Cardiac muscle cell (in vitro differentiated cells and primary cell): Measurements from ENCODE around the gene MOGAT3. TPM values are rescaled to one million over a fixed set of nuclear protein-coding genes. Genes with fewer than 3 reads are reported as not detected.

ENCODE experiments used
- DNase-seq, 2 donors: peaks; one replicate each; pipeline versions ENCODE4 v3.0.0 to v3.0.0-alpha.2; 2010 to 2017; ENCODE audit warnings: low read depth in 1 of 2, low spot score in 1 of 2
- H3K27ac ChIP-seq: fragments of 200-600 bp; sonication (generic); 2 replicates; pipeline ENCODE4 v1.5.1; 2016
- H3K27me3 ChIP-seq: fragments of 200-600 bp; sonication (generic); 2 replicates; pipeline ENCODE4 v1.6.0; 2016; ENCODE audit warnings: control low read depth
- H3K36me3 ChIP-seq: fragments of 200-600 bp; sonication (generic); 2 replicates; pipeline ENCODE4 v1.5.1; 2016; ENCODE audit warnings: control low read depth
- H3K4me1 ChIP-seq: fragments of 200-600 bp; sonication (generic); 2 replicates; pipeline ENCODE4 v1.8.1; 2017; ENCODE audit warnings: low read depth, mild to moderate bottlenecking, mixed run types
- H3K4me3 ChIP-seq: fragments of 200-600 bp; sonication (generic); 2 replicates; pipeline ENCODE4 v1.5.1; 2016; ENCODE audit warnings: mild to moderate bottlenecking
- H3K9me3 ChIP-seq: fragments of 200-600 bp; sonication (generic); 2 replicates; pipeline ENCODE4 v1.5.1; 2017; ENCODE audit warnings: low read depth, mild to moderate bottlenecking, control low read depth
- polyA plus RNA-seq: library from polyadenylated mRNA; unstranded; fragments of >200 nt; fragmentation: Nextera tagmentation; extraction: Ambion mirVana; gene quantifications from 2 replicates; pipeline ENCODE4 v1.2.1, GENCODE V29; 2016
- total RNA-seq: library from RNA; depleted of rRNA; stranded (reverse); fragments of >200 nt; gene quantifications from 2 replicates; pipeline ENCODE4 v1.2.3, GENCODE V29; 2016
- TF ChIP-seq, protein P1 (sequence below): IDR thresholded peaks from 2 replicates; pipeline ENCODE4 v1.5.1; 2012; ENCODE audit warnings: low read depth, mild to moderate bottlenecking, low read length

Gene MOGAT3
- total and polyA plus RNA-seq, 2 experiments from 2014 or later = not detected

DNA sequence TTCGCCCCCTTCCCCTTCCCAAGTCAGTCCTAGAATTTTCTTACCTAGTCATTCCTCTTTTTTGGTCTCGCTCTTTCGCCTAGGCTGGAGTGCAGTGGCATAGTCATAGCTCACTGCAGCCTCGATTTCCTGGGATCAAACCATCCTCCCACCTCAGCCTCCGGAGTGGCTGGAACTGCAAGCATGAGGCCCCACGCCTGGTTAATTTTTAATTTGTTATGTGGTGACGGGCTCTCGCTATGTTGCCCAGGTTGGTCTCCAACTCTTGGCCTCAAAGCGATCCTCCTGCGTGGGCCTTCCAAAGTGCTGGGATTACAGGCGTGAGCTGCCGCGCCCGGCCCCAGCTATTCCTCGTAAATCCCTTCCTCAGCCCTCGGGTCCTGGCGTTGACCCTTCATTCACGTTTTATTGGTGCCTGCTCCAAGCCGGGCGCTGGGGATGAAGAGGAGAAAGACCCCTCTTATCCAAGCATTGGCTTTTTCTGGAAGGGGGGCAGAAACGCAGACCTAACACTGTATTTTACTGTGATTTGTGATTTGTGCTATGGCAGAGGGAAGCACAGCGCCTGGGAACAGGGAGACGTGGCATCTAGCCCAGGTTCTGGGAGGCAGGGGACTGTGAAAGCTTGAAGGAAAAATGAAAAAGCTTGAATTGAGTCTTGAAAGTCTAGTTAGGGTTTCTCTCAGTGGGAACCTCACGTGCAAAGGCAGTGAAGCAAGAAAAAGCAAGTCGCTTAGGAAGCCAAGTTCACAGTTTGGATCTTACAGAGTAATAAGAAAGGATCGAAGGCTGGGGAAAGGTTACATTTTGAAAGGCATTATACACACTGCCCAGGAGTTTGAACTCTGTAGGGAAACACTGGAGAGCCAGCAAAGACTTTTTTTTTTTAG is 17.6 kb upstream of the MOGAT3 start:
- Histone ChIP-seq H3K27ac (no peak overlapping the region), H3K36me3 (peaks cover 7% of the 10 kb centered on the region)
- no peak for DNase-seq

DNA sequence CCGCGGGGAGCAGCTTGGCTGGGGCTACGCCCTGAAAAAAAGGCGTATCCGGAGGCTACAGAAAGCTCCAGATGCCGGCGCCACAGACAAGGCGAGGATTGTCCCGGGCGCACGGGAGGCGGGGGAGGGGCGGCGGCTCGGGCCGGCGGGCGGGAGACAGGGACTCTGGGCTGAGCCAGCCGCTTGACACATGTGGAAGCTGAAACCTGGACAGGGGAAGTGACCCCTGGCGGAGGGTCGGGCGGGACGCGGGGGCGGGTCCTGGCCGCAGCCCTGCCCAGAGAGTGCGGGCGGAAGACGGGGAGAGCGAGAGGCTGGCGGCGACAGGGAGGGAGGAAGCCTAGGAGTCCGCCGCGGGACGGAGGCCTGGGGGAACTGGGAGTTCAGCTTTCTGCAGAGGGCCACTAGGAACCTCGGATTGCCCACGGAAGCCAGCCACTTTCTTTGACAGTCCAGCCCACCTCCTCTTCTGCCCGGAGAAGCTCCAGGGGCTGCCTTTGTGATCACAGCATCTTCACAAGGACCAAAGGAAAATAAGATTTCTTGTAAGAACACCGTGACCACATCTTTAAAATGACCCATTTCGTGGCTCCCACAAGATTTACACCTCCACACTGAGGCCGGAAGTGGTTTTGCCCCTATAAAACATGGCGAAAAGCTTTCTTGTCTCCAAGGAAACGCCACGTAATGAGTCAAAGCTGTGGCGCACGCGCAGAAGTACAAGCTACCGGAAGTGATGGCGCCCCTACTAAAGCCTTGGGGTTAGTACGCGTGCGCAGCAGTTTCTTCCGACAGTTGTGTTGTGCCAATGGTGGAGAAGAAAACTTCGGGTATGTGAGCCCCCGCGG is 16.8 kb upstream of the MOGAT3 start, which contains the start of the genes PLOD3 and ZNHIT1:
PLOD3 (minus strand) TSS at position 194 of the 848 bp plus-strand sequence. CDS start 307 bp downstream, outside the sequence.
ZNHIT1 (plus strand) TSS at position 778 of the 848 bp plus-strand sequence; CDS start at position 809, 31 bp downstream.
- Histone ChIP-seq H3K9me3 (no peaks in the 10 kb centered on the region), H3K27ac (peak within 1 kb of the TSS; percentile 67)
- peak; percentile 98 to 100 for DNase-seq

More for the DNA sequence above, 17.6 kb upstream of the MOGAT3 start:
- H3K27me3 ChIP-seq = no peaks in the 10 kb centered on the region
- peak overlapping the region; percentile 90 for H3K4me3 ChIP-seq
- H3K9me3 ChIP-seq = no peaks in the 10 kb centered on the region
- TF ChIP-seq, protein P1, sequence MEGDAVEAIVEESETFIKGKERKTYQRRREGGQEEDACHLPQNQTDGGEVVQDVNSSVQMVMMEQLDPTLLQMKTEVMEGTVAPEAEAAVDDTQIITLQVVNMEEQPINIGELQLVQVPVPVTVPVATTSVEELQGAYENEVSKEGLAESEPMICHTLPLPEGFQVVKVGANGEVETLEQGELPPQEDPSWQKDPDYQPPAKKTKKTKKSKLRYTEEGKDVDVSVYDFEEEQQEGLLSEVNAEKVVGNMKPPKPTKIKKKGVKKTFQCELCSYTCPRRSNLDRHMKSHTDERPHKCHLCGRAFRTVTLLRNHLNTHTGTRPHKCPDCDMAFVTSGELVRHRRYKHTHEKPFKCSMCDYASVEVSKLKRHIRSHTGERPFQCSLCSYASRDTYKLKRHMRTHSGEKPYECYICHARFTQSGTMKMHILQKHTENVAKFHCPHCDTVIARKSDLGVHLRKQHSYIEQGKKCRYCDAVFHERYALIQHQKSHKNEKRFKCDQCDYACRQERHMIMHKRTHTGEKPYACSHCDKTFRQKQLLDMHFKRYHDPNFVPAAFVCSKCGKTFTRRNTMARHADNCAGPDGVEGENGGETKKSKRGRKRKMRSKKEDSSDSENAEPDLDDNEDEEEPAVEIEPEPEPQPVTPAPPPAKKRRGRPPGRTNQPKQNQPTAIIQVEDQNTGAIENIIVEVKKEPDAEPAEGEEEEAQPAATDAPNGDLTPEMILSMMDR = no peak
- peaks cover 6% of the 10 kb centered on the region for H3K4me1 ChIP-seq

DNA sequence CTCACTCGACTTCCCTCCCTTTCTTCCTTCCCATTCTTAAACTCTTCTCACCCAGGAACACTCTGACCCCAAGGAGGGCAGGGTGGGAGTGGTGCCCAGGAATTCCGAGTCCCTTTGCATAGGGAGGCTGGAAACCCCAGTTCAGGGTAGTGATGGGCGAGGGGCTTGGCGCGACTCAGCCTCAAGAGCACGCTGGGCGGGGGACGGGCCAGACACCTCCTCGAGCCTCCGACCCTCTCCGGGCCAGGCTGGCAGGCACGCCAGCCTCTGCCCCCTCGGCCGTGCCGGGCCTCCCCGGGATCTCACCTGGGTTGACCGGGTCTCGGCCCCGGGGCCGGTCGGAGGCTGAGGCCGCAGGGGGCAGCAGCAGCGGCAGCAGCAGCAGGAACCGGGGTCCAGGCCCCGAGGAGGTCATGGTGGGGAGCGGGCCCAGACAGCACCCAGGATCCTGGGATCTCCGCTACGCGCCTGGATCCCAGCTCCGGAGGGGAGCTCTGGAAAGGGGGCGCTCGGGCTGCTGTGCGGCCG is 16.1 kb upstream of the MOGAT3 start:
- Histone ChIP-seq H3K4me1 (peaks cover 6% of the 10 kb centered on the region), H3K9me3 (no peaks in the 10 kb centered on the region), H3K4me3 (peak overlapping the region; percentile 90), H3K27ac (peak overlapping the region; percentile 67), H3K36me3 (peaks cover 2% of the 10 kb centered on the region), H3K27me3 (no peaks in the 10 kb centered on the region)
- DNase-seq = peak in 1 of 2 donors; percentile 22
- TF ChIP-seq, protein P1 = peak; percentile 24

More for the DNA sequence above, 16.8 kb upstream of the MOGAT3 start, which contains the start of the genes PLOD3 and ZNHIT1:
- Histone ChIP-seq H3K4me3 (peak within 1 kb of the TSS; percentile 90), H3K27me3 (no peaks in the 10 kb centered on the region), H3K4me1 (peaks cover 6% of the 10 kb centered on the region), H3K36me3 (peaks cover 3% of the 10 kb centered on the region)
- TF ChIP-seq, protein P1 = no peak

DNA sequence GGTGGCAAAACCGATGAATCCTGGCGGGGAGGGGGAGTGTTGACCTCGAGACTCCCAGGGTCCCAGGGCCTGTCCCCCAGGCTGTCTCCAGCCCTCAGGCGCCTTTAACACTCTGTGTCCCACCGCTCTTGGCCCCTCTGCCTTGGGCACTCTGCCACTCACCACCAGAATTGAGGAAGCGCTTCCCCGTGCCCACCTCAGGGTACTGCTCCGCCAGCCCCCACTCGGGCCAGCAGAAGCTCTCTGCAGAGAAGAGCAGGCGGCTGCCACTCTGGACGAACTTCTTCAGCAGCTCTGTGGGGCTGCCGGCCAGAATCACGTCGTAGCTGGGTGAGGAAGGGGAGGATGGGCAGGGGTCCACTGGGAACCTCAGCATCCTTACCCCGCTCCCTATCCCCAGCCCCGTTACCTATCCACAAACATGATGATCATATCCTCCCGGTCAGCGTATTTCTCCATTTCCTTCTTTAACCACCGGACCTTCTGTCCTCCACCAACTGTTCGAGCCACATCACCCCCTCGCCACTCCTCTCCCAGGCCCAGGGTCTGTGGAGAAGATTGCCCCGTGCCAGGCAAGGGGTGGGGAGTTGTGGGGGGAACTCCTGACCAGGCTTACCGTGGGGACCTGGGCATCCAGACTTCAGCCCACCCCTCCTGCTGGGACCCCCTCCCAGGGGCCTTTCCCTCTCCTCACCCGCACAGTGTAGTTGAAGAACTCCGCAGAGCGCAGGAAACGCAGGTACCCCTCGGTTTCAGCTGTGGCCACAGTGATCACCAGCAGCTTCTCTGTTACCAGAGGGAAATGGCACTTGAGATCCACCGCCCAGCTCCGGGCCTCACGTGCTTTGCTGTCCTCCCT is 15.4 kb upstream of the MOGAT3 start:
- DNase-seq = peak; percentile 31 to 42
- H3K27me3 ChIP-seq = no peaks in the 10 kb centered on the region
- no peaks in the 10 kb centered on the region for H3K9me3 ChIP-seq
- TF ChIP-seq, protein P1 = no peak
- H3K4me1 ChIP-seq = peaks cover 6% of the 10 kb centered on the region
- H3K36me3 ChIP-seq = peaks cover 5% of the 10 kb centered on the region
- H3K4me3 ChIP-seq = peak overlapping the region; percentile 90
- no peak overlapping the region for H3K27ac ChIP-seq
